ENCODE results near the gene NARF.
A peak's percentile ranks its signal among the peaks of the same experiment; 100 is the strongest.

The NARF gene

GRCh38 chr17:82479602-82480001 lies 21.1 kb downstream of the NARF start:
- DNase-seq = no peak

GRCh38 chr17:82480318-82480717 lies 21.8 kb downstream of the NARF start:
- DNase-seq = no peak

GRCh38 chr17:82483204-82483660 lies 24.7 kb downstream of the NARF start:
- no peak for DNase-seq

GRCh38 chr17:82483836-82484235 lies 25.3 kb downstream of the NARF start:
- no peak for DNase-seq

- DNase-seq = no peak
These were observed 27.9 kb downstream of the NARF start for GRCh38 chr17:82486231-82487094.

GRCh38 chr17:82487910-82488309 lies 29.4 kb downstream of the NARF start:
- DNase-seq = no peak

GRCh38 chr17:82489117-82489516 lies 30.6 kb downstream of the NARF start:
- no peak for DNase-seq

GRCh38 chr17:82489851-82490511 lies 31.4 kb downstream of the NARF start:
- no peak for DNase-seq

- no peak for DNase-seq
These were observed 32.1 kb downstream of the NARF start for GRCh38 chr17:82490512-82491195.

GRCh38 chr17:82491196-82491530 lies 32.6 kb downstream of the NARF start:
- no peak for DNase-seq

- DNase-seq = no peak
These were observed 33.0 kb downstream of the NARF start for GRCh38 chr17:82491533-82491932.

- peak; percentile 51 for DNase-seq
These were observed 34.2 kb downstream of the NARF start for GRCh38 chr17:82492643-82493225.

GRCh38 chr17:82493226-82493781 lies 34.8 kb downstream of the NARF start:
- no peak for DNase-seq

GRCh38 chr17:82494236-82495055 lies 35.9 kb downstream of the NARF start:
- peak; percentile 96 for DNase-seq

GRCh38 chr17:82495844-82496528 lies 37.4 kb downstream of the NARF start:
- DNase-seq = no peak

GRCh38 chr17:82496529-82497434 lies 38.2 kb downstream of the NARF start:
- peak; percentile 91 for DNase-seq

- no peak for DNase-seq
These were observed 39.2 kb downstream of the NARF start for GRCh38 chr17:82497483-82498405.

GRCh38 chr17:82502207-82502606 lies 43.7 kb downstream of the NARF start:
- no peak for DNase-seq

- no peak for DNase-seq
These were observed 44.7 kb downstream of the NARF start for GRCh38 chr17:82503094-82503727.
